AG09319 (cell line): ENCODE measurements around the gene TMOD1.
A peak's percentile ranks its signal among the peaks of the same experiment; 100 is the strongest.
"Not testable (repeated sequence)": the region's sequence is repeated elsewhere in the genome, so short reads cannot be mapped to it uniquely, and the experiment has no call there.

Source experiments
- DNase-seq: peaks from one replicate; pipeline ENCODE4 v3.0.0-alpha.2; 2010; ENCODE audit warnings: low read depth; ENCODE audit errors: extremely low read depth
- TF ChIP-seq, protein P1 (sequence below): IDR thresholded peaks from 2 replicates; pipeline ENCODE4 v1.5.1; 2011; ENCODE audit warnings: low read depth, mild to moderate bottlenecking, inconsistent platforms, low read length, moderate library complexity

The TMOD1 gene

DNA sequence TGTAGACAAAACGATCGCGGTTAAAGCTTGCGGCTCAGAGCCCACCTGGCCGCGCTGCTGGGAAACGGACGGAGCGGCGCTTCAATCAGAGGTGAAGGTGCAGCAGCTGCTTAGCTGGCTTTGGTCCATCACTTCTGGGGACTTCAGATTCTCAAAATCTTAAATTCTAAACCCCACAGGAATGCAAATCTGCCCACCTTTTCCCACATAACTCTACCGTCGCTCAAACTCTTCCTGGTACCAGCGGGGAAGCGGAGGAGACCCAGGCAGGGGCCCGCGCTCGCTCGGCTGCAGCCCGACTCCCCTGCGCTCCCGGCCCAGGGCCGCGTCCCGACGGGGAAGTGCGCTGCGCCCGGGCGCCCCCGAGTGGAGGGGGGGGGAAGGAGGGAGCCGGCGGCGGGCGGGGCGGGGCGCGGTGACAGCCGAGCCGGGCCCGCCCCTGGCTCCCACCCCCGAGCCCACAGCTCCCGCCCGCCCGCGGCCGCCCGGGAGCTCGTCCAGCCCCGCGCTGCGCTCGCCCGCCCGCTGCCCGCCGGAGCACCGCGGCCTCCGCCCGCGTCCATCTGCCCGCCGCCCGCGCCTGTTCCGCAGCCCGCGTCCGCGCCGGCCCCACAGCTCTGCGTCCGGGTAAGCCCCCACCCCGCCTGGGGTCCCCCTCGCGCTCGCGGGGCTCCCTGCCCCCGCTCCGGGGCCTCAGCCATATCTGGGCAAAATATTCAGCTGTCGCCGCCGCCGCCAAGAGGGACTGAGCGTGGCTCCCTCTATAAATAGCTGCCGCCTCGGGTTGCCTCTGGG lies at the start of gene TMOD1:
TMOD1 (plus strand) TSS at position 490 of the 795 bp plus-strand sequence. CDS start 22,523 bp downstream, outside the sequence.
- no peak for DNase-seq
- TF ChIP-seq, protein P1, sequence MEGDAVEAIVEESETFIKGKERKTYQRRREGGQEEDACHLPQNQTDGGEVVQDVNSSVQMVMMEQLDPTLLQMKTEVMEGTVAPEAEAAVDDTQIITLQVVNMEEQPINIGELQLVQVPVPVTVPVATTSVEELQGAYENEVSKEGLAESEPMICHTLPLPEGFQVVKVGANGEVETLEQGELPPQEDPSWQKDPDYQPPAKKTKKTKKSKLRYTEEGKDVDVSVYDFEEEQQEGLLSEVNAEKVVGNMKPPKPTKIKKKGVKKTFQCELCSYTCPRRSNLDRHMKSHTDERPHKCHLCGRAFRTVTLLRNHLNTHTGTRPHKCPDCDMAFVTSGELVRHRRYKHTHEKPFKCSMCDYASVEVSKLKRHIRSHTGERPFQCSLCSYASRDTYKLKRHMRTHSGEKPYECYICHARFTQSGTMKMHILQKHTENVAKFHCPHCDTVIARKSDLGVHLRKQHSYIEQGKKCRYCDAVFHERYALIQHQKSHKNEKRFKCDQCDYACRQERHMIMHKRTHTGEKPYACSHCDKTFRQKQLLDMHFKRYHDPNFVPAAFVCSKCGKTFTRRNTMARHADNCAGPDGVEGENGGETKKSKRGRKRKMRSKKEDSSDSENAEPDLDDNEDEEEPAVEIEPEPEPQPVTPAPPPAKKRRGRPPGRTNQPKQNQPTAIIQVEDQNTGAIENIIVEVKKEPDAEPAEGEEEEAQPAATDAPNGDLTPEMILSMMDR, result no peak

DNA sequence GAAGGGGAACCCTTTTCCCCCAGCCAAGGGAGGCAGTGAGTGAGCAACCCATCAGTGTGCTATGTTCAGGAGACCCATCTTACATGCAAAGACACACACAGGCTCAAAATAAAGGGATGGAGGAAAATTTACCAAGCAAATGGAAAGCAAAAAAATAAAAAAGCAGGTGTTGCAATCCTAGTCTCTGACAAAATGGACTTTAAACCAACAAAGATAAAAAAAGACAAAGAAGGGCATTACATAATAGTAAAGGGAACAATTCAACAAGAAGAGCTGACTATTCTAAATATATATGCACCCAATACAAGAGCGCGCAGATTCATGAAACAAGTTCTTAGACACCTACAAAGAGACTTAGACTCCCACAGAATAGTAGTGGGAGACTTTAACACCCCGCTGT lies 47.9 kb upstream of the TMOD1 start:
- not testable (repeated sequence) for DNase-seq

DNA sequence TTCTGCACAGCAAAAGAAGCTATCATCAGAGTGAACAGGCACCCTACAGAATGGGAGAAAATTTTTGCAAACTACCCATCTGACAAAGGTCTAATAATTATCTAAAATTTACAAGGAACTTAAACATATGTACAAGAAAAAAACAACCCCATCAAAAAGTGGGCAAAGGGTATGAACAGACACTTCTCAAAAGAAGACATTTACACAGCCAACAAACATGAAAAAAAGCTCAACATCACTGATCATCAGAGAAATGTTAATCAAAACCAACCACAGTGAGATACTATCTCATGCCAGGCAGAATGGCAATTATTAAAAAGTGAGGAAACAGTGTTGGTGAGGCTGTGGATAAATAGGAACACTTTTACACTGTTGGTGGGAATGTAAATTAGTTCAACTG lies 44.6 kb upstream of the TMOD1 start:
- not testable (repeated sequence) for DNase-seq

DNA sequence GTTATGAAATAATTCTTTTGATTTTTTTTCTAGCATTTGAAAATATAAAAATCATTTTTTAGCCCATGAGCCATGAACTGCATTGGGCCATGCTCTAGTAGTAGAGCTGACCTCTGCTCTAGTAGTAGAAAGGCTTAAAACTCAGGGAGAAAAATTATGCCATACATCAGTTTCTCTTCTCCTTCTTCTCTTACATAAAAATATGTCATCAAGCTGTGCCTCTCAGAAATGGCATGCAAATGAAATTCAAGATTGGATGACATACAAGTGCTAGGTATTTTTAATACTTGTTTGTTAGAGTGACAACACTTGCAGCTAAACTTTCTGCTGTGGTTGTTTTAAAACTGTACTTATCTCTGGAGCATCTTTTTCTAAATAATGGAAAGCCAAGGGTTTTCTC lies 42.1 kb upstream of the TMOD1 start:
- DNase-seq, result no peak
- TF ChIP-seq, protein P1, result no peak

DNA sequence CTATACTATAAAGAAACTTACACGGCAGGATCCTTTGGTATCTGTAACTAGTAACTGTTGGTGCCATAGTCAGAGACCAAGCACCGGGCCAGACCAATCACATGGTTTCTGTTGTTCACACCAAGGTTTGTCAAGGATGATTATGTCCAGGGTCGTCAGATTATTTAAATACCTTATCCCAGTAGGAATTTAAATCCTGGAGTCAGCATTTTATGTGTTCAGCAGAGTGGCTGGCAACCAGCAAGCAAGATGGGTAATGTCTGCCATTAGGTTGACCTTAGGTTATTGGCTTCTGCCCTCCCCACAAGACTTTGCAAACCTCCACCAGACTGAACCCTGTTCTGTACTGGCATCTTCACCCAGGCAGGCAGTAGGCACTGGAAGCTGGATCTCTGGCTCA lies 39.3 kb upstream of the TMOD1 start:
- DNase-seq, result no peak
- TF ChIP-seq, protein P1, result no peak

DNA sequence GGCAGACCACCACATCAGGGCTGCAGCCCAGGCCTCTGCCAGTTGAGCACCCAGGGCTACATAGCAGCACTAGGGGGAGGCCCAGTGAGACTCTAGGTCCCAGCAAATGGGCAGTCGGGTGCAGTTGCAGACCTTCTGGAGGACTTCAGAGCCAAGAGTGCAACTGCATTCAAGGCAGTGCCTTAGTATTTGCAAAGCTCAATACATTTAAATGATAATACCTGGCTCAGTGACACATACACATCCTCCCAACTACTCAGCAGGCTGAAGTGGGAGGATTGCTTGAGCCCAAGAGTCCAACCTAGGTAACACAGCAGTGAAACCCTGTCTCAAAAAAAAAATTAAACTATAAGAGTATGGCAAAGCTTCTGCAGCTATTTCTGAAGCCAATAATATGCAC lies 38.6 kb upstream of the TMOD1 start:
- no peak for DNase-seq
- TF ChIP-seq, protein P1, result no peak

DNA sequence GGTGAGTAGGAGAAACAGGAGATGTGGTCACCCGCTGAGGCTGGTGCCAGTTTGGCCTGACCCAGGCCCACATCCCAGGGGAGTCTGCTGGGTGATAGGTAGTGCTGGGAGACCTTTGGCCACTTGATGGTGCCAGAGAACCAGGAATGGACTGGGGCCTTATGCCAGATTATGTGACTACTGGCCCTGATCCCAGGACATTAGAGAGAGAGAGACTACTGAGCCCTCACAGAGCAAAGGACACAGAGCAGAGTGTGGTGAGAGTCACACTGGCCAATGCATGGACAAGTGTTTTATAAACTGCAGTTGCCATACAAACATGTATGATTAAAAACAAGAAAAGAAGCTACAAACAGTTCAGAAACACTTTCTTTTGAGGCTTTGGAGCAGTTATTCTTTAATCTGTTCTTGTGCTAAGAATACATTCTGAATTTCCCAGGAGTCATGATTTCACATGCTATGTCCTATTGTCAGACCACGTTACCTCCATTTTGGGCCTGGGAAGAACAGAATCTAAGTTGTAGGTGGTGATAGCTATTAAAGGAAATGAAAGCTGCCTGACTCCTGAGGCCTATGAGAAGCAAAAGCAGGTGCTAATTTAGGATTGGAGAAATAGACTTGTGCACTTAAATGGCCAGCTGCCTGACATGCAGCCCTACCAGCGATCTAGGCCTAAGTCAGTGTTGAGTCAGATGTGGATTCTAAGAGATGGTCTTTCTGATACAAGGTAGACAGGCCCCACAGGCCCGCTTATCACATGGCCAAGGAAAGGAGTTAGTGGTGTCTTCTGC lies 32.6 kb upstream of the TMOD1 start:
- DNase-seq, result peak; percentile 16
- TF ChIP-seq, protein P1, result peak; percentile 84

DNA sequence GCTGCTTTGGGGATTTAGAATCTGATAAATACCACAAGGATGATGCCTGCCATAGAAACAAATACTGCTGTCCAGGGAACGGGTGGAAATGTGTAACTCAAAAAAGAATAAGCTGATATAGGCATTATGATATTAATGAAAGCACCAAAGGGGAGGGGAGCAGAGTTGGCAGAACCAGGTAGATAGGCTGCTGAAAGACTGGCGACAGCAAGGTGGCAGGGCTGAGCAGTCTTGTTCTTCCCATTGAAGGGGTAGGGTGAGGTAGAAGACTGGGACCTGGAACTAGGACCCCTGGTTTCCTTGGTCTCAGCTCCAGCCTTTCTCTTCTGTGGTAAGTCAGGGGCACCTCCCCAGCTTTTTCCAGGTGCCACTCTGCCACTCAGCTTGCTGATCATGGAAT lies 31.4 kb upstream of the TMOD1 start:
- no peak for DNase-seq
- TF ChIP-seq, protein P1, result no peak
